ENCODE measurements around the gene BRF1.

GRCh38 chr14:105271224-105271890 lies 29.4 kb downstream of the BRF1 start:
- TF ChIP-seq EZH2 (IDR thresholded peaks at IDR 0.05; ENCODE audit: low read length, missing control alignments) (no peak), CTCF (conservative IDR thresholded peaks at IDR 0.05 in 1 of 2, IDR thresholded peaks at IDR 0.05 in 1 of 2; ENCODE audit: low read depth in 1 of 2, low read length in 2 of 2) (no peak)

Measured in fibroblast of lung (primary cell).